COR-L47 (cell line): ENCODE measurements around the gene TRIM2.

Experiments
- DNase-seq: peaks from one replicate; lab custom pipeline; 2025; lab: John Stamatoyannopoulos, UW

The TRIM2 gene

DNA sequence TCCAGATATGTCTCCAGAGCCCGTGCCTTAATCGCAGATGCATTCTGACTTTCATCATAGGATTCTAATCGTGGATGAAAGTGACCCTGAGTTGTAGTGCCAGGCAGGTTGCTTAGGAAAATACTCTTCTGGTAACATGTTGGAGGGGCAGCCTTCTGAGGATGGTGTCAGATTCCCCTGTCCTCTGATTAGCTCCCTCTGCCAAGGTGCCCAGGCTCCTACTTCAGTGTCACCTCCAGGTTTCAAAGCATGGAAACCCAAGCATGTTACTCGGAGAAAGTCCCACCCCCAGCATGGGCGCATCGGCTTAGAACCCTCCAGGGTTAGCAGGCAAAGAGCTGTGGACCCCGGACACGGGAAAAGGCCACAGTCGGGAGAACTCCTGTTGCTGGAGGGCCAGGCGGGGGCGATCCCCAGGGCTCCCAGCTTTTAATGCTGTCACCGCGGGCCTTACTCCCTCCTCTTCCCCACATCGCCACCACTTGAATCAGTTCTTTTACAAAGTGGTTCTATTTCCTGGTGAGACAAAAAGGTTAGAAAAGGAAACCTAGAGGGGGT is 44.5 kb downstream of the TRIM2 start:
- DNase-seq, result peak; percentile 31

DNA sequence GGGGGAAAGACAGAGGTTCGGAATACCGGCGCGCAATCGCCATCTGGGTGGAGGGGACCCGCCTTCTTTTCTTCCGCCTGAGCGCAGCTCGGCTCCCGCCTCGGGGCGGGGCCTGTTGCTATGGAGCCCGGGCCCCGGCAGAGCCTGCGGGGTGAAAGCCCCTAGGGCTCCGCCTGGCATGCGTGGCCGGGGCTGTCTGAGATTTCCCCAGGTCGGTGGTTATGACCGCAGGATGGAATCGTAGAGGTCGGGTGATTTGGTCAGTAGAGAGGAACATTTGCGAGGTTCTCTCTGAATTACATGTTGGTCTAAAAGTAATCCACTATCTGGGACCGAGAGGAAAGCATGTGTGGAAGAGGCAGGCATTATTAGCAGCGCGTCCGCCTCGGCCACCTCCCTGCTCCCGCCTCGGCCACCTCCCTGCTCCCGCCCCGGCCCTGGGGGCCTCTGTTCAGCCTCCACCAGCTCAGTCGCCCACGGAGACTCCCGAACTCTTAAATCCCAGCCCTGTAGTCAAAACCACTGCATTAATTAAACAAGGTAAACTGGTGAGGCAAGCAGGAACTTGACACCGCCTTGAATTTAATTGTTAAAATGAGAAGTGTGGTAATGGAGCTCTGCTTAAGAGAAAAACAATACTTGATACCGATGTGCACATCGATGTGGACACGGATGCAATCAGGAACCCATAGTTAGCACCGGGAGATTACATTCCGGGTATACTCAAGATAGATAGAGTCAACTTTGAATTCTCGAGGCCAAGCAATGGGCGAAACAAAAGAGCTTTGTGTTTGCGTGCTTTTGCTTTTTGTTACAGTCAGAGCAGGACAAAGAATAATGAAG is 45.2 kb downstream of the TRIM2 start:
- peak; percentile 87 for DNase-seq

DNA sequence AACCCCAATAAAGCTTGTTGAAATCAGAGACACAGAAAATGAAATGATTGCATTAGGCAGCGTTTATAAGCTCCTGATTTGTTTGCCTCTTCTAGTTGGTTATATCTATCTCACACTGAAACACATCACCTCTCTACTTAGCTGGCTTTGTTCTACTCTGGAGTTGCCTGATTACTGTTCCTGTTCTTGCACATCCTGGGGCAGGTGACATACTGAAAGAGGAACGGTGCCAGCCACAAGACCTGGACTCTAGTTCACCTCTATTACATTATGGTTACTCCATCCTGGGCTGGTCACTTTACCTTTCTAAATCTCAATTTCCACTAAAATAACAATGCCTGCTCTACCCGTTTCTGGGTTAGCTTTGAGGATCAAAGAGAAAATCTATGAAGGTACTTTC is 47.9 kb downstream of the TRIM2 start:
- no peak for DNase-seq

DNA sequence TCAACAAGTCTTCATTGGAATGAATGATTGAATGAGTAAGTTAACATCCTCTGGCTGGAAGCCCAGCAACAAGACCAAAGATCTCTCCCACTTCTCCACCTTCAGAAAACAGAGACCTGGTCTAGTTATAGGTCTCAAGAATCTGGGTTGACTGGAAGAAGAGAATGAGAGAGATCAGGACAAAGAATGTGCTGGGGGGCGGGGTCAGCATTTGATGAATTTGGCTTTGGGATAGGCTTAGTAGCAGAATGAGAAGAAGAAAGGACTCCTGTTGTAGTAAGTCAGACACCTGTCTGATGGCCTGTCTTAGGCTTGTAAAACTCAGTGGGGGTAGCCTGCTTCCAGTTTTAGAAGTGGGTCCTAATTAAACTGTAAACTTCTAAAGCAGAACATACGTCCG is 51.0 kb downstream of the TRIM2 start:
- no peak for DNase-seq

DNA sequence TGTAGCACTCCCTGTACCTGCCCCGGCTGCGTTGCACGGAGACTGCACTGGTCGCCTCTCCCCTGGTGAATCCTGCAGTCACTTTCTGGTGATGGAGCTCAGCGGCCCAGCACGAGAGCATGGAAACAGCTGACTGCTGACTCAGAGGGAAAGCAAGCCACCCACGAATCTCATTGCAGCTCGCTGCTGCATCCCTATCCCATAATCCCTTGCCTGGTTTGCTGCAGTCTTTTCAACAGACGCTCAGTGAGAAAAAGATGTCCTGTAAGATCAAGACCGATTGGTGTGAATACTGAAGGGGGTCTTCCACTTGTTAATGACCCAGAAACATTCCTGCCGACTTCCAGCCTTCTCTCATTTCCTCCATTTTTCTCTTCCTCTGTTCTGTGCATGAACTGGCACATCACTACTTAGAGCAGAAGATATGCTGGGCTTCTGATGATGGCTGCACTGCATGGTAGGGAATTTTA is 52.9 kb downstream of the TRIM2 start:
- peak; percentile 42 for DNase-seq

DNA sequence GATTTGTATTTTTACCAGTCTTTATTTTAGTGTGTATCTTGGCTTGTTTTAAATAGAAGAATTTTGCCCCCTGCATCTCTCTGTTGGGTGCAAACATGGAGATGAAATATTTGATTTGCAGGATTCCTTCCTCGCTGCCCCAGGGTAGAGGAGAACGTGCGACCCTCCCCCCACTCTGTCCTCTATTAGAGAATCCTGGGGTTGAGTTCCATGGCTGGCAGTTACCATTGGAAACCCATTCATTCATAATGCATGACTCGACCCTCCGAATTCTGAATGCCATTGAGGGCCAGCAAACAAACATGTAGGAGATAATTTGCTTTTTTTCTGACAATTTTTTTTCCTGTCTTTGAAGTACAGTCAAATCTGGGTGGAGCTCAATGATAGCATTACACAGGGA is 53.7 kb downstream of the TRIM2 start:
- DNase-seq, result peak; percentile 33

DNA sequence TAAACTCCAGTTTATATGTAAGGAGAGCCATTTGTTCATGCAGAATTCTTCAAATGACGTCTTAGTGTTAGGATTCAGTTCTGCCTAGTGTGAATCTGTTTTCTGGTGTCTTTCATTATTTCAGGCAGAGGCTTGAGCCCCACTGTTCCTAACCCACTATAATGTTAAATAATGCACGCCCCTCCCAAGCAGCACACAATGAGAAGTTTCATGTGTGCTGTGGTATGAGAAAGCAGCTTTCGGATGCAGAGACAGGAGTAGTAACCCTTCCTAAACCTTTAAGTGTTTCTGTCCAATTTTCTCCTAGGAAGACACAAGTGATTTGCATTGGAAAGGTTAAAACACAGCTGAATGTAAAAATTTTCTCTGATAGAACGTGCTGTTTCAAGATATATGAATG is 54.5 kb downstream of the TRIM2 start:
- DNase-seq, result no peak

DNA sequence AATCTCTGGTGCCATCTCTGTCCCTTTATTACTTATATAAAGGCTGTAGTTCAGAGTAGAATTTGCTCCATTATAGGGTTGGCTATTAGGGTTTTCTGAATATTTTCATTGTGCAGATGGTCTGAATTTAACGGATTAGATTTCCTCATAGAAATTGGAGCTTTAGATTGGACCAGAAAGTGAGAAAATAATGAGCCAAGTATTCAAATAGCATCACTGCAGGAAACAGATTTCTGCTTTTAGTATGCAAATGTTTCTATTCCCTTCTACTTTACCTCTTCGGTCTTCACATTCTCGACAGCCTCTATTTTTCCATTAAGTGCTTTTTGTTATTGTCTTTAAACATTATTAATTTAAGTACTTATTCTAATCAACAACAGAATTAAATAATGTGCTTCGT is 55.4 kb downstream of the TRIM2 start:
- DNase-seq, result no peak

DNA sequence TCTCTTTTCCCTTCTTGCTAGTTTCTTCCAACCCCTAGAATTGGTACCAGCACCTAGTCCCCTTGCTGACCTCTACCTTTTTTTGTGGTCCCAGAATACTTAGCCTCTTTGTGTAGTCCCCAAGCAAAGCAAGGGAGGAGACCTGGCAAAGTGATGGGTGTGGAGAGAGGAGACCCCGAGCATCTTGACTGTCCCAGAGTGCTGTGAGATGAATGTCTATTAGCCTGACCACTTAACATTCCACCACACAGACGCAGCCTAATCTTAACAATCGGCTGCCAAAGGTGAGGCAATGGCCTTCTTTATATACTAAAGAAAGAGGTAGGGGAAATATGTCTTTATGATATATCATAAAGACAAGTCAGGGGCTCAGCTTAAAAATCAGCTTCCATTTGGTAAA is 55.9 kb downstream of the TRIM2 start:
- DNase-seq, result no peak

DNA sequence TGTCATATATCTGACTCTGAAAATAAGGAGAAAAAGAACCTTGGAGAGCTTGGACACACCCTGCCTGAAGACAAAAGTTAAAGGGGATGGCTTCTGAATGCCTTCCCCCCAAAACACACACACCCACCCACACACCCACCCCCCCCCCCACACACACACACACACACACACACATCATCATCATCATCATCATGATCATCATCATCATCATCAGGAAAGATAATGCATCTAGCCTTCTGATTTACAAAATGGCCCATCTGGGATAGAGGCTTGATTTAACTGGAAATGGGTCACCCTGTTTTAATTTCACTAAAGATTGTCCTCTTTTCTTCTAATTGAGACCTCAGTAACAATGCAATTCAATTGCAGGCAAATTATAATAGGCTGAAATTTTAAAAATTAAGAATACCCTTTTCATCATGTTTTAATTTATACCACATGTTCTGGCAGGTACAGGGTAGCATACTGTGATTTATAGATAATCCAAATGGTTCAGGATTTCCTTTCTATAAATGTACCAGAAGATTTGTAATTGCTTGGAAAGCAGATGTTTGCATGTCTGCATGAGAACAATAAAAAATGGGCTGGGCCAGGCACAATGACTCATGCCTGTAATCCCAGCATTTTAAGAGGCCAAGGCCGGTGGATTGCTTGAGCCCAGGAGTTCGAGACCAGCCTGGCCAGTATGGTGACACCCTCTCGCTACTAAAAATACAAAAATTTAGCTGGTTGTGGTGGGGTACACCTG is 56.5 kb downstream of the TRIM2 start:
- no peak for DNase-seq

DNA sequence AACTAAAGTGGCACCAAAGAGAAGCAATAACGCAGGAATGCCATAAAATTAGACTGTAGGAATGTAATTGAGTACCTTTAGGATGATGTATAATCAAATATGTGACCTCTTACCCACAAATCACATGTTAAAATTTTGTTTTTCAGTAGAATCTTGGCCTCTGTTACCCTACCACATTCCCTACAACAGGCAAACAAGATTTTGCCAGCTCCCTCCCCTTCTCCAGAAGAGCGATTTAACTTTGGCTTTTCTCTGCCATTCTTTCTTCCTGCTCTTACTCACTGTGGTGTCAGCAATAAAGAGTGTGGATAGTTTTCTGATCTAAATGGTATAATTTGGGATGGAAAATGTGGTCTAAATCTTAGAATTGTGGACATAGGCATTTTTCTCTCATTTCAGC is 57.2 kb downstream of the TRIM2 start:
- no peak for DNase-seq

DNA sequence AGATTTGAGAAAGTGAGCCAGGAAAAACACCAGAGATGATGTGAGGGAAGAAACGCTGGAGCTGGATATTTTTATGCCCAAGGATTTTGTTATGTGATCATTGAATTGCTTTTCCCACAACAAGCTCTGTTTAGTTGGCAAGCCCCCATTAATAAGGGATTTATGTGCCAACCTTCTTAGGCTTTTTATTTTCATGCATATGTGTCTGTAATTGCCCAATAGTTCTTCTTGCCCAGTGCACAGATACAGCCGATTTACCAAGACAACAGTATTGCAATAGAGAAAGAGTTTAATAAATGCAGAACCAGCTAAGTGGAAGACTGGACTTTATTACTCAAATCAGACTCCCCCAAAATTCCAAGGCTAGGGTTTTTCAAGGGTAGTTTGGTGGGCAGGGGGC is 57.7 kb downstream of the TRIM2 start:
- DNase-seq, result no peak

DNA sequence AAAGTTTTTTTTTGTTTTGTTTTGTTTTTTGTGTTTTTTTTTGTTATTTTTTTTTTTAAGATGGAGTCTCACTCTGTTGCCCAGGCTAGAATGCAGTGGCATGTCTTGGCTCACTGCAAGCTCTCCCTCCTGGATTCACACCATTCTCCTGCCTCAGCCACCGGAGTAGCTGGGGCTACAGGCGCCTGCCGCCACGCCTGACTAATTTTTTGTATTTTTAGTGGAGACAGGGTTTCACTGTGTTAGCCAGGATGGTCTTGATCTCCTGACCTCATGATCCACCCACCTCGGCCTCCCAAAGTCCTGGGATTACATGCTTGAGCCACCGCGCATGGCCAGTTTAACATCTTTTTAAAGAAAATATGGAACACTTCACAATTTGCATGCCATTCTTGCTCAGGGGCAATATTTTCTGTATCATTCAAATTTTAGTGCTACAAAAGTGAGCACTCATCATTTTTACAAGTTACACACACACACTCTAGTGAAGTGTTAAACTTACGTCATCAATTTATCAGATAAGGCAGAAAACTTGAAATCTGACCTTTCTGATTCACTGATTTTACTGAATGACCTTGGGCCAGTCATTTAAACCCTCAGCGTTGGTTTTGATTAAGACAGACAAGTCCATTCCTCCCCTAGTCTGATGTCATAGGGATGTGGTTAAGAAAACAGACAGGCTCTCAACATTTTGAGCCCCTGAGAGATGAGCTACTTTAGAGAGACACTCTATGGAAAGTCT is 61.2 kb downstream of the TRIM2 start:
- no peak for DNase-seq

DNA sequence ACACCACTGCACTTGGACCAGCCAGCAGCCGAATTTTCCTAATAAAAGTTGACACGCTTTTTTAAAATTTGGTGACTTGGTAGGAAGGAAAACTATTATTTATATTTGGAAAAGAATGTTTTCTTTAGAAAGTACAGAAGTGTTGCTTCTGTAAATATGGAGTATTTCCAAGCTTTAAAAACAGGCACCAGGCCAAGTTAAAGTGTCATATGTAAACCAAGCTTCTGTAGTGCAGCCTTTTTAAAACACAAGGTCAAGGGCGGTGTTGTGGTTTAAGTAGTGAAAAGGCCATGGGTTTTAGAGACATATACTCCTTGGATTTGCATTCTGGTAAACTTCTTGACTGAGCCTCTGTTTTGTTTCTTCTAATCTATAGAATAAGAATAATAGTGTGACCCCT is 62.7 kb downstream of the TRIM2 start:
- no peak for DNase-seq

DNA sequence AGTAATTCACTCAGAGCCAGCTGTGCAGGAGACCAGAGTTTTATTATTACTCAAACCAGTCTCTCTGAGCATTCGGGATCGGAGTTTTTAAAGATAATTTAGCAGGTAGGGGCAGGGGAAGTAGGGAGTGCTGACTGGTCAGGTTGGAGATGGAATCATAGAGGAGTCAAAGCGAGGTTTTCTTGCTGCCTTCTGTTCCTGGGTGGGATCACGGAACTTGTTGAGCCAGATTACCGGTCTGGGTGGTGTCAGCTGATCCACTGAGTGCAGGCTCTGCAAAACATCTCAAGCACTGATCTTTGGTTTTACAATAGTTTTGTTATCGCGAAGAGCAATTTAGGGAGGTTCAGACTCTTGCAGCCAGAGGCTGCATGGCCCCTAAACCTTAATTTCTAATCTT is 63.6 kb downstream of the TRIM2 start:
- DNase-seq, result no peak

DNA sequence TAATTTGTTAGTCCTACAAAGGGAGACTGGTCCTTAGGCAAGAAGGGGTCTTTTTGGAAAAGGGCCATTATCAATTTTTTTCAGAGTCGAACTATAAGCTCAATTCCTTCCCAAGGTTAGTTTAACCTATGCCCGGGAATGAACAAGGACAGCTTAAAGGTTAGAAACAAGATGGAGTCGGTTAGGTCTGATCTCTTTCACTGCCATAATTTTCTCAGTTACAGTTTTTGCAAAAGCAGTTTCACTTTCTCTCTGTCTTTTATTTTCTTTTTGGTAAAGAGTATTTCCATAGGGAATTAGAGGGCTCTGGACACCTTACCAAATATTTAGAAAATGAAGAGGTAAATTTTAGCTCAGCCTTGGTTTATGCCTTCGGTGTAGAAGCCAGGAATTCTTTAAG is 64.1 kb downstream of the TRIM2 start:
- DNase-seq, result no peak

DNA sequence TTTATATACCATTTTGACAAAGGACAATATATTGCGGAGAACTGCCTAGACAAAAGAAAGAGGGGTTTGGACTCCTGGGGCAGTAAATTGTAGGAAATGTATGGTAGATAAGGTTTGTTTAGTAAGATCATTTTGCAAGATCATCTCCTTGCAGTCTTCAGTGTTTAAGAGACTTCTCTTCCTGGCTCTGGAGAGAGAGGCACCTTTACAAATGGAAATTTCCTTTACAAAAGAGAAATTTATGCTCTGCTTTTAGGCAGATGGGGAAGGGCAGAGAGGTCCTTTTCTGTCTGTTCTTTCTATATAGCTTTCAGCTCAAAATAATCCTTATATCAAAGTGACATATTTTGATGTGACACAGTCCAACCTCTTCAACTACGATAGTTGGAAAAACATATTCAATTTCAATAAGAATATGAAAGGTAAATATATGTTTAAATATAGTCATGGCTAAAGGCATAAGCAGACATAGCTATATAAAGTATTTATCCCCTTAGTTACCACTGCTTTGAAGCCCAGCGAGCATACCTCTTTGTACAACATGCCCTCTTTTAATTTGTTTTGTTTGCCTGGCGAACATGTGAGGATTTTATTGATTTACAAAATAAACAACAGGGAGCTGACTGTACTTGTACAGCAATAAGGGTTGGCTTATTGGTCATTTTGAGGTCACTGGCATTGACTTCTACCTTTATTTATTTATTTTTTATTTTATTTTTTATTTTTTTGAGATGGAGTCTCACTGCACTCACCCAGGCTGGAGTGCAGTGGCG is 65.2 kb downstream of the TRIM2 start:
- DNase-seq, result no peak

DNA sequence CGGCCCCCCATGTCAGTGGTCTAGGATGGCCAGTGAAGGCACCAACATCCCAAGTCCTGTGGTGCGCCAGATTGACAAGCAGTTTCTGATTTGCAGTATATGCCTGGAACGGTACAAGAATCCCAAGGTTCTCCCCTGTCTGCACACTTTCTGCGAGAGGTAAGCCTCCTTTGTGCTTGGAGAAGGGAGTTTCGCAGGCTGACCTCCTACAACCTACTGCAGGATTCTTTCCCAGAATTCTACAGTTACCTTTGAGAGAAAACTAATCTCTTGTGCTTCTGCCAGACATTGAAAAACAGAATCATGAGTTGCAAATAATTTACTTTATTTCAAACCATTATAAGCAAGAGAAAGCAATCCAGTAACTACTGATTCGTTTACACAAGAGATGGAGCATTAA is 66.1 kb downstream of the TRIM2 start:
- DNase-seq, result no peak

DNA sequence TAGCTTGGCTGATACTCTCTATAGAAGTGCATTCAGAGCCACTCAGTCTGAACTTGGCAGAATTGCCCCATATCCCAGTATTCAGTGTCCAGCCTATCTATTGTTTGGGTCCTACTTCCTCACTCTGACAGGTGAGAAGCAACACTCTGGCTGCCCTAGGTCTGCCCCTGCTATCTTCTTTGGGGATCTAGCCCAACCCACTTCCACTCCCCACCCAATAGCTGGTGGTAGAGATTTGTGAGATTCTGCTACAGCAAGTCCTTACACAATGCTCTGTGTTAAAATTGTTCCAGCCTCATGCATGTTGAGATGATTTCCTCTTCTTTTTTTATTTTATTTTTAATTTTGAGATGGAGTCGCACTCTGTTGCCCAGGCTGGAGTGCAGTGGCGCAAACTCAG is 67.6 kb downstream of the TRIM2 start:
- DNase-seq, result no peak

DNA sequence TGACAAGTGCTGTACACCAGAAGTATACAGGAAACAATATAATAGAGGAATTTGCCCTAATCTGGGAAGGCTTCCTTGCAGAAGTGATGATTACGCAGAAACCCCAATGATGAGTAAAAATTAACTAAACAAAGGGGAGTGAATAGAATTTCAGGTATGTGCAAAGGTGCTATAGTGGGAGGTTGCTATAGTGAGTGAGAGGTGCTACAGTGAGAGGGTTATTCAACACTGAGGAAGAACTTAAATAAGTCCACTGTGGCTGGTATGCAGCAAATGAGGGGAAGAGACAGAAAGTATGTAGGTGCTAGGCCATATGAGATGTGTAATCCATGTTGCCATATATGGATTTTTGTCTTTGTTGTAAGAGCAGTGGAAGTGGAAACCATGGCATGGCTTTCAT is 69.5 kb downstream of the TRIM2 start:
- no peak for DNase-seq

DNA sequence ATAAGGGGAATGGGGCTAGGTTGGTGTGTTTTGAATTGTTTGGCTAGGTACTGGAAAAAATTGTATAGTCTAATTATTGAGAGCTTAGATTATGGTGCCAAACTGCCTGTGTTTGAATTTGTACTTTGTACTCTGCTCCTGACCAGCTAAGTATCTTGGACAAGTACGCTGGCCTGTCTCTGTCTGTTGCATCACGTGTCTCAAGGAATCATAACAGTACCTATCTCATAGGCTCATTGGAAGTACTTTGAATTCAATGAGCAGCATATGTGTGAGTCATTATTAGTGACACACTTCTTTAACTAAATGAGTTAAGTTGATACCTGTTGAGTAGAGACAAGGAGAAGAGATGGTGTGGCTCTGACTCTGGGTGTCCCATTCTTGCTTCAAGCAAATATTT is 70.7 kb downstream of the TRIM2 start:
- no peak for DNase-seq
